Peyer's patch (tissue), 4 donors: ENCODE measurements around the gene FAR2. TPM values are rescaled to one million over a fixed set of nuclear protein-coding genes. Genes with fewer than 3 reads are reported as not detected.
A peak's percentile ranks its signal among the peaks of the same experiment; 100 is the strongest.

Experiments used
- DNase-seq, 3 donors: peaks; one replicate each; pipeline ENCODE4 v3.0.0-alpha.2; 2017 to 2019
- H3K27ac ChIP-seq, 4 donors: fragments of 200-600 bp; sonication (generic); one replicate each; pipeline ENCODE4 v1.5.1; 2016 to 2019
- H3K27me3 ChIP-seq, 2 donors: fragments of 200-600 bp; sonication (generic); one replicate each; pipeline ENCODE4 v1.5.1; 2019
- H3K36me3 ChIP-seq, 3 donors: fragments of 200-600 bp; sonication (generic); one replicate each; pipeline ENCODE4 v1.5.1; 2016 to 2019
- H3K4me1 ChIP-seq, 4 donors: fragments of 200-600 bp; sonication (generic); one replicate each; pipeline ENCODE4 v1.5.1; 2016 to 2019
- H3K4me3 ChIP-seq, 4 donors: fragments of 200-600 bp; sonication (generic); 1 replicate in 3 of 4; 2 replicates in 1 of 4; pipeline ENCODE4 v1.5.1; 2016 to 2019; ENCODE audit warnings: mild to moderate bottlenecking in 1 of 4
- H3K9me3 ChIP-seq, 4 donors: fragments of 200-600 bp; sonication (generic); one replicate each; pipeline ENCODE4 v1.5.1; 2016 to 2019; ENCODE audit warnings: mild to moderate bottlenecking in 1 of 4
- CTCF ChIP-seq, 6 experiments: fragments of 450-650 bp in 4 of 6; fragments of 200-600 bp in 2 of 6; sonication (generic) in 1 of 6; IDR thresholded peaks; one replicate each; pipeline ENCODE4 v1.5.1; 2017 to 2019; ENCODE audit warnings: antibody characterized with exemption in 6 of 6, mild to moderate bottlenecking in 3 of 6, moderate library complexity in 1 of 6
- POLR2A ChIP-seq, 2 donors: fragments of 450-650 bp; IDR thresholded peaks; one replicate each; pipeline ENCODE4 v1.5.1; 2017; ENCODE audit warnings: antibody characterized with exemption in 2 of 2, mild to moderate bottlenecking in 2 of 2, moderate library complexity in 2 of 2
- total RNA-seq, 4 donors: library from RNA; depleted of rRNA; stranded (reverse); fragments of >200 nt; gene quantifications; one replicate each; pipeline ENCODE4 v1.1.0, GENCODE V29; 2016

The FAR2 gene
- total RNA-seq, 4 donors from 2014 or later: 31.0 to 52.8 (median 40.1) TPM

- no peak for DNase-seq
- Histone ChIP-seq H3K4me3 (no peak overlapping the region), H3K9me3 (no peaks in the 10 kb centered on the region), H3K4me1 (peaks cover 0 to 24% (median 0%) of the 10 kb centered on the region in 4 donors), H3K27me3 (no peaks in the 10 kb centered on the region), H3K36me3 (no peaks in the 10 kb centered on the region), H3K27ac (no peak overlapping the region)
- no peak for TF ChIP-seq CTCF (IDR thresholded peaks at IDR 0.05)
- TF ChIP-seq POLR2A (IDR thresholded peaks at IDR 0.05): no peak
Measured at GRCh38 chr12:29204521-29204920, 55.4 kb downstream of the FAR2 start.

- DNase-seq: no peak
- H3K4me3 ChIP-seq: no peak overlapping the region
- no peaks in the 10 kb centered on the region for H3K36me3 ChIP-seq
- no peaks in the 10 kb centered on the region for H3K27me3 ChIP-seq
- H3K9me3 ChIP-seq: no peaks in the 10 kb centered on the region
- H3K4me1 ChIP-seq: peaks cover 0 to 36% (median 0%) of the 10 kb centered on the region in 4 donors
- TF ChIP-seq CTCF (IDR thresholded peaks at IDR 0.05) (no peak), POLR2A (IDR thresholded peaks at IDR 0.05) (no peak)
- H3K27ac ChIP-seq: no peak overlapping the region
Measured at GRCh38 chr12:29207120-29207519, 58.0 kb downstream of the FAR2 start.

GRCh38 chr12:29208060-29208459, 59.0 kb downstream of the FAR2 start:
- Histone ChIP-seq H3K9me3 (no peaks in the 10 kb centered on the region), H3K4me1 (peaks cover 0 to 44% (median 0%) of the 10 kb centered on the region in 4 donors), H3K27me3 (no peaks in the 10 kb centered on the region), H3K4me3 (no peak overlapping the region), H3K36me3 (no peaks in the 10 kb centered on the region), H3K27ac (peak overlapping the region in 2 of 4 donors; percentile 50 to 72)
- TF ChIP-seq POLR2A (IDR thresholded peaks at IDR 0.05) (no peak), CTCF (IDR thresholded peaks at IDR 0.05) (no peak)
- DNase-seq: no peak

- Histone ChIP-seq H3K4me1 (peaks cover 0 to 48% (median 0%) of the 10 kb centered on the region in 4 donors), H3K27me3 (no peaks in the 10 kb centered on the region), H3K4me3 (peak overlapping the region in 1 of 4 donors; percentile 22), H3K36me3 (no peaks in the 10 kb centered on the region), H3K27ac (peak overlapping the region in 3 of 4 donors; percentile 13 to 72 (median 50)), H3K9me3 (no peaks in the 10 kb centered on the region)
- DNase-seq: no peak
- TF ChIP-seq POLR2A (IDR thresholded peaks at IDR 0.05) (no peak), CTCF (IDR thresholded peaks at IDR 0.05) (no peak)
Measured at GRCh38 chr12:29208936-29209701, 60.0 kb downstream of the FAR2 start.

GRCh38 chr12:29211696-29212095, 62.6 kb downstream of the FAR2 start:
- H3K27ac ChIP-seq: no peak overlapping the region
- no peak overlapping the region for H3K4me3 ChIP-seq
- H3K9me3 ChIP-seq: no peaks in the 10 kb centered on the region
- H3K27me3 ChIP-seq: no peaks in the 10 kb centered on the region
- TF ChIP-seq POLR2A (IDR thresholded peaks at IDR 0.05): no peak
- TF ChIP-seq CTCF (IDR thresholded peaks at IDR 0.05): no peak
- peaks cover 0 to 41% (median 0%) of the 10 kb centered on the region in 4 donors for H3K4me1 ChIP-seq
- H3K36me3 ChIP-seq: no peaks in the 10 kb centered on the region
- DNase-seq: no peak
